Transverse colon (tissue), 4 donors: ENCODE measurements around the gene ANKRD12. TPM values are rescaled to one million over a fixed set of nuclear protein-coding genes. Genes with fewer than 3 reads are reported as not detected.

Experiments used
- DNase-seq: peaks from one replicate; pipeline ENCODE4 v3.0.0-alpha.2; 2019
- H3K27ac ChIP-seq, 4 donors: fragments of 200-600 bp; sonication (generic); 2 replicates each; pipeline ENCODE4 v1.5.1; 2016 to 2018; ENCODE audit warnings: inconsistent platforms in 4 of 4
- H3K27me3 ChIP-seq: fragments of 200-600 bp; sonication (generic); 2 replicates; pipeline ENCODE4 v1.5.1; 2017; ENCODE audit warnings: inconsistent platforms
- H3K36me3 ChIP-seq, 4 donors: fragments of 200-600 bp; sonication (generic); 2 replicates each; pipeline ENCODE4 v1.5.1; 2017 to 2019; ENCODE audit warnings: inconsistent platforms in 4 of 4
- H3K4me1 ChIP-seq, 4 donors: fragments of 200-600 bp; sonication (generic); 2 replicates each; pipeline ENCODE4 v1.5.1; 2017 to 2020; ENCODE audit warnings: inconsistent platforms in 4 of 4
- H3K4me3 ChIP-seq, 4 donors: fragments of 200-600 bp; sonication (generic); 1 replicate in 1 of 4; 2 replicates in 3 of 4; pipeline versions ENCODE4 v1.5.1 to v1.6.1; 2017 to 2019; ENCODE audit warnings: inconsistent platforms in 4 of 4
- H3K9me3 ChIP-seq, 2 donors: fragments of 200-600 bp; sonication (generic); 2 replicates each; pipeline ENCODE4 v1.5.1; 2017 to 2019; ENCODE audit warnings: inconsistent platforms in 2 of 2
- EP300 ChIP-seq: sonication (generic); formaldehyde crosslinking; IDR thresholded peaks from one replicate; pipeline ENCODE4 v1.6.1; 2017; ENCODE audit warnings: antibody characterized with exemption, low read depth
- POLR2A ChIP-seq: fragments of 450-650 bp; IDR thresholded peaks from one replicate; pipeline ENCODE4 v1.6.1; 2016; ENCODE audit warnings: antibody characterized with exemption, mild to moderate bottlenecking, moderate library complexity
- POLR2AphosphoS5 ChIP-seq, 3 donors: sonication (generic); formaldehyde crosslinking; IDR thresholded peaks; one replicate each; pipeline ENCODE4 v1.6.1; 2016; ENCODE audit warnings: antibody characterized with exemption in 3 of 3
- WGBS, 2 donors: methylation state at CpG; one replicate each; pipeline ENCODE4 v1.1.5; 2018; ENCODE audit warnings: low coverage in 1 of 2; 5-methylcytosine and 5-hydroxymethylcytosine counted together
- in situ Hi-C, 4 donors: fragments of 200-750 bp; cut with MboI; loops; one replicate each; pipeline versions ENCODE4 v1.15.0 to v1.15.1; 2017; ENCODE audit warnings: low sequenced_read_pairs in 3 of 4, low pct_ligation_motif_present in 1 of 4, low pct_unique_long_range_greater_than_20kb in 1 of 4
- intact Hi-C: fragments of 100-400 bp; cut with DNase I; formaldehyde crosslinking; loops from one replicate; pipeline ENCODE4 v1.15.1; 2023; ENCODE audit warnings: low total_unique reads
- total RNA-seq, 4 donors: library from RNA; depleted of rRNA; stranded (reverse); fragments of >200 nt; gene quantifications; one replicate each; pipeline ENCODE4 v1.1.0, GENCODE V29; 2016
- TF ChIP-seq, protein P1 (sequence below), 5 experiments: fragments of 200-600 bp in 3 of 5; fragments of 450-650 bp in 2 of 5; sonication (generic) in 3 of 5; IDR thresholded peaks; 1 replicate in 2 of 5; 2 replicates in 3 of 5; pipeline ENCODE4 v1.5.1; 2016 to 2017; ENCODE audit warnings: antibody characterized with exemption in 5 of 5, inconsistent platforms in 3 of 5, mild to moderate bottlenecking in 2 of 5, moderate library complexity in 1 of 5

The ANKRD12 gene
- total RNA-seq, 4 donors from 2014 or later: 17.5 to 91.8 (median 59.1) TPM

DNA sequence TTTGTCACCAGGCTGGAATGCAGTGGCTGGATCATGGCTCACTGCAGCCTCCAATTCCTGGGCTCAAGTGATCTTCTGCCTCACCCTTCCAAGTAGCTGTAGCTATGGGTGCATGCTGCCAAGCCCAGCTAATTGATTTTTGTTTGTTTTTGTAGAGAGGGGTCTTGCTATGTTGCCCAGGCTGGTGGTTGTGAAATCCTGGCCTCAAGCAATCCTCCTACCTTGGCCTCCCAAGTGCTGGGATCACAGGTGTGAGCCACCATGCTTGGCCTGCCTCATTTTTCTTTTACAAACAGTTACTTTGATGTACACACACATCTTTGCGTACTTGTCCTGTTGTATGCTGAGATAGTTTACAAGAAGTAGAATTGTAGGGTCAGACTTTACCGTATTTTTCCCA lies 13.1 kb upstream of the ANKRD12 start:
- in situ Hi-C loops (no loop called here), intact Hi-C loops (no loop called here)
- TF ChIP-seq POLR2AphosphoS5 (IDR thresholded peaks at IDR 0.05): no peak
- TF ChIP-seq, protein P1, sequence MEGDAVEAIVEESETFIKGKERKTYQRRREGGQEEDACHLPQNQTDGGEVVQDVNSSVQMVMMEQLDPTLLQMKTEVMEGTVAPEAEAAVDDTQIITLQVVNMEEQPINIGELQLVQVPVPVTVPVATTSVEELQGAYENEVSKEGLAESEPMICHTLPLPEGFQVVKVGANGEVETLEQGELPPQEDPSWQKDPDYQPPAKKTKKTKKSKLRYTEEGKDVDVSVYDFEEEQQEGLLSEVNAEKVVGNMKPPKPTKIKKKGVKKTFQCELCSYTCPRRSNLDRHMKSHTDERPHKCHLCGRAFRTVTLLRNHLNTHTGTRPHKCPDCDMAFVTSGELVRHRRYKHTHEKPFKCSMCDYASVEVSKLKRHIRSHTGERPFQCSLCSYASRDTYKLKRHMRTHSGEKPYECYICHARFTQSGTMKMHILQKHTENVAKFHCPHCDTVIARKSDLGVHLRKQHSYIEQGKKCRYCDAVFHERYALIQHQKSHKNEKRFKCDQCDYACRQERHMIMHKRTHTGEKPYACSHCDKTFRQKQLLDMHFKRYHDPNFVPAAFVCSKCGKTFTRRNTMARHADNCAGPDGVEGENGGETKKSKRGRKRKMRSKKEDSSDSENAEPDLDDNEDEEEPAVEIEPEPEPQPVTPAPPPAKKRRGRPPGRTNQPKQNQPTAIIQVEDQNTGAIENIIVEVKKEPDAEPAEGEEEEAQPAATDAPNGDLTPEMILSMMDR (IDR thresholded peaks at IDR 0.05): no peak
- TF ChIP-seq POLR2A: no peak
- no peak for TF ChIP-seq EP300
- Histone ChIP-seq H3K9me3 (no peaks in the 10 kb centered on the region), H3K27ac (no peak overlapping the region), H3K36me3 (peaks cover 0 to 56% (median 17%) of the 10 kb centered on the region in 4 donors), H3K4me3 (no peak overlapping the region), H3K27me3 (no peaks in the 10 kb centered on the region), H3K4me1 (peaks cover under 1 to 30% (median 10%) of the 10 kb centered on the region in 4 donors)
- DNase-seq: no peak
- 93 to 97% methylated on average over 2 of the region's 2 CpGs for WGBS, 2 donors

DNA sequence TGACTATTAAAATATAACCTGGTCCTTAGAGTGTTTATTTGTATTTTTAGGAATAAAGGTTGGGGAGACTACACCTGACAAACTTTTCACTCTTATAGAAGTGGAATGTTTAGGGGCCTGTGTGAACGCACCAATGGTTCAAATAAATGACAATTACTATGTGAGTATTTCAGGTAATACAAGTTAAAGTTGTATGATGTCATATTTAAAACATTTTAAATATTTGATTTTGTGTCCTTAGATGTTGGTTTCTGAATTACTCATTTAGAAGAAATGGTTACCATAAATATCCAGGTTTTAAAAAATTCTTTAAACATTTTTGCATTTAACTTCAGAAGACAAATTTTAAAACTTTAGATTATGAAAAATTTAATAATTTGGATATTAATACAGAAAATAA lies 11.8 kb upstream of the ANKRD12 start:
- Histone ChIP-seq H3K4me1 (peaks cover 0 to 17% (median 7%) of the 10 kb centered on the region in 4 donors), H3K36me3 (peaks cover 0 to 68% (median 21%) of the 10 kb centered on the region in 4 donors), H3K27ac (no peak overlapping the region), H3K9me3 (no peaks in the 10 kb centered on the region), H3K4me3 (no peak overlapping the region), H3K27me3 (no peaks in the 10 kb centered on the region)
- no peak for TF ChIP-seq POLR2A
- TF ChIP-seq EP300: no peak
- WGBS, 2 donors: 93 to 95% methylated on average over 1 of the region's 1 CpG
- in situ Hi-C loops: no loop called here
- DNase-seq: no peak
- intact Hi-C loops: loop anchor here (1.0 kb wide), 1 partner anchor 18 kb away; no protein-coding TSS in a partner anchor

DNA sequence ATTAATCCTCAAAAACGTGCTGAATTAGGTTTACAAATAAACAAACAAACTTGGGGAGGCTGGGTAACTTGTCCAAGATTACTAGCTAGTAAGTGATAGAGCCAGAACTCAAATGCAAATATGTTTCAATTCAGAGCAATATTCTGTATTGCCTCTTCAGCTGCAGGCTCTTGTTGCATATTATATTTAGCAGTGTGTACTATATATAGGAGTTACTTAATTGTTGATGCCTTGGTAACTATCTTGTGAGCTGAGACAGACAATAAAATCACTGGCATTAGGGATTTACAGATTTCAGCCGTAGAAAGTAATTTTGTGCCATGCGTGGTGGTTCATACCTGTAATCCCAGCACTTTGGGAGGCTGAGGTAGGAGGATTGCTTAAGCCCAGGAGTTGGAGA lies 10.2 kb upstream of the ANKRD12 start:
- peaks cover 0 to 4% (median 0%) of the 10 kb centered on the region in 4 donors for H3K4me1 ChIP-seq
- 75 to 79% methylated on average over 3 of the region's 3 CpGs for WGBS, 2 donors
- no peaks in the 10 kb centered on the region for H3K27me3 ChIP-seq
- no peak overlapping the region for H3K4me3 ChIP-seq
- peaks cover 0 to 71% (median 21%) of the 10 kb centered on the region in 4 donors for H3K36me3 ChIP-seq
- H3K27ac ChIP-seq: no peak overlapping the region
- H3K9me3 ChIP-seq: no peaks in the 10 kb centered on the region
- in situ Hi-C loops: no loop called here
- intact Hi-C loops: no loop called here
- no peak for DNase-seq
- TF ChIP-seq POLR2A: no peak
- TF ChIP-seq, protein P1 (IDR thresholded peaks at IDR 0.05): no peak
- no peak for TF ChIP-seq POLR2AphosphoS5 (IDR thresholded peaks at IDR 0.05)
- TF ChIP-seq EP300: no peak

DNA sequence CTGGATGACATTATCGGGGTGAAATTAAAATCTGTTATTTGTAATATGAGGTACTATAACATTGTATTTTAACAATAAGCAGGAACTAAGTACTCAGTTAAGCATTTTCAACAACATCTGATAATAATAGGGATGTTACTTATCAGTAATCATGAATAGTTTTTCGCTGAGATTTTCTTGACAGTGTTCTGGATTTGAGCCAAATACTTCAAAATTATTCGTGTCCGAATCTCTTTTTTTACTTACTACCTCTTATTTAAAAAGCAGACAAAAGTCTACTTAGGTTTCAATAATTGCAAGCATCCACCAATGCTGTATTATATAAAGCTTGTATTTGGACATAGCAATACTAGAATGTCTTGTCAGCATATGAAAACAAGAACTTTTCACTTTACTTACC lies 6.4 kb upstream of the ANKRD12 start:
- Histone ChIP-seq H3K4me1 (peaks cover 0 to 31% (median 7%) of the 10 kb centered on the region in 4 donors), H3K36me3 (peaks cover 0 to 57% (median 19%) of the 10 kb centered on the region in 4 donors), H3K9me3 (no peaks in the 10 kb centered on the region), H3K4me3 (no peak overlapping the region), H3K27ac (no peak overlapping the region), H3K27me3 (no peaks in the 10 kb centered on the region)
- no peak for DNase-seq
- TF ChIP-seq POLR2A (no peak), POLR2AphosphoS5 (IDR thresholded peaks at IDR 0.05) (no peak), EP300 (no peak)
- TF ChIP-seq, protein P1 (IDR thresholded peaks at IDR 0.05): no peak
- 93 to 94% methylated on average over 4 of the region's 4 CpGs for WGBS, 2 donors
- in situ Hi-C loops (no loop called here), intact Hi-C loops (no loop called here)

DNA sequence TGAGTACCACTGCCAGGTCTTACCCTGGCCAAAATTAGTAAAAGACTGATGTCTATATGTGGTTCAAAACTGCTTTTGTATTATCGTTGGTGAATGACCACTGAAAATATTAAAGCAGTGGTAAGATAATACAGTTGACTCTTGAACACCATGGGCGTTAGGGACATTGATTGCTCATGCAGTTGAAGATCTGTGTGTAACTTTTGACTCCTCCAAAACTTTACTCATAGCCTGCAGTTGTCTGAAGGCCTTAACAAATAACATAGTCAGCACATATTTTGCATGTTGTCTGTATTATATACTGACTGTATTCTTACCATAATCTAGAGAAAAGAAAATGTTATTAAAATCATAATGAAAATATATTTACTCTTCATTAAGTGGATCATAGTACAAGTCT lies 5.8 kb upstream of the ANKRD12 start:
- Histone ChIP-seq H3K4me1 (peaks cover 0 to 33% (median 13%) of the 10 kb centered on the region in 4 donors), H3K27ac (no peak overlapping the region), H3K27me3 (no peaks in the 10 kb centered on the region), H3K4me3 (no peak overlapping the region), H3K9me3 (no peaks in the 10 kb centered on the region), H3K36me3 (peaks cover 0 to 51% (median 19%) of the 10 kb centered on the region in 4 donors)
- TF ChIP-seq, protein P1 (IDR thresholded peaks at IDR 0.05): no peak
- TF ChIP-seq POLR2A (no peak), EP300 (no peak), POLR2AphosphoS5 (IDR thresholded peaks at IDR 0.05) (no peak)
- intact Hi-C loops: no loop called here
- WGBS, 2 donors: 56 to 80% methylated on average over 2 of the region's 2 CpGs
- no peak for DNase-seq
- in situ Hi-C loops: no loop called here
